ENCODE measurements around the gene PALD1. TPM values are rescaled to one million over a fixed set of nuclear protein-coding genes. Genes with fewer than 3 reads are reported as not detected.

PALD1 gene
- total and polyA plus RNA-seq, 9 of the 15 experiments (the other 6 are each of a cell fraction or from before 2014, with no cell fraction given), result 0.03 to 0.29 (median 0.09) TPM; not detected in 2

GRCh38 chr10:70540789-70541360 is 62.3 kb downstream of the PALD1 start (continued):
- TF ChIP-seq STAT6 (CRISPR knock-in tag; IDR thresholded peaks at IDR 0.05) (no peak), RBM14 (IDR thresholded peaks at IDR 0.05; ENCODE audit: borderline replicate concordance, insufficient read depth, low read depth, low read length) (no peak), ZNF124 (CRISPR knock-in tag; IDR thresholded peaks at IDR 0.05) (0 out of 2 replicates have a peak, but pooled peaks have one; percentile 73), MNT (conservative IDR thresholded peaks at IDR 0.05) (no peak), CTCF (IDR thresholded peaks at IDR 0.05 in 2 of 3, conservative IDR thresholded peaks at IDR 0.05 in 1 of 3; ENCODE audit: insufficient read depth in 2 of 3, low read depth in 1 of 3, low read length in 3 of 3) (peak in 1 of 3 experiments; percentile 16; a peak in 1 of 6 replicates), BRCA1 (IDR thresholded peaks at IDR 0.05) (no peak), BRCA1 (CRISPR knock-in tag; IDR thresholded peaks at IDR 0.05) (no peak), ETV5 (CRISPR knock-in tag; IDR thresholded peaks at IDR 0.05; ENCODE audit: low read depth) (no peak), REST (IDR thresholded peaks at IDR 0.05; ENCODE audit: borderline replicate concordance) (no peak), REST (CRISPR knock-in tag; IDR thresholded peaks at IDR 0.05; ENCODE audit: low read depth) (no peak), MECOM (CRISPR knock-in tag; IDR thresholded peaks at IDR 0.05) (no peak), L3MBTL2 (IDR thresholded peaks at IDR 0.05) (no peak), IRF2 (CRISPR knock-in tag; IDR thresholded peaks at IDR 0.05) (0 out of 2 replicates have a peak, but pooled peaks have one; percentile 3), ZBTB1 (CRISPR knock-in tag; IDR thresholded peaks at IDR 0.05; ENCODE audit: borderline replicate concordance, low read depth) (no peak)
